Spleen (tissue), 7 donors: Measurements from ENCODE around the gene FGF8.
A peak's percentile ranks its signal among the peaks of the same experiment; 100 is the strongest.

Experiments used
- POLR2A ChIP-seq, 3 donors: fragments of 450-650 bp; IDR thresholded peaks; one replicate each; pipeline ENCODE4 v1.5.1; 2017; ENCODE audit warnings: antibody characterized with exemption in 3 of 3, mild to moderate bottlenecking in 1 of 3
- POLR2AphosphoS5 ChIP-seq, 3 donors: sonication (generic); formaldehyde crosslinking; IDR thresholded peaks; one replicate each; pipeline ENCODE4 v1.5.1; 2017; ENCODE audit warnings: antibody characterized with exemption in 3 of 3
- TF ChIP-seq, protein P1 (sequence below), 11 experiments: fragments of 200-600 bp in 7 of 11; fragments of 450-650 bp in 4 of 11; sonication (generic) in 4 of 11; IDR thresholded peaks in 8 of 11; conservative IDR thresholded peaks in 3 of 11; 1 replicate in 7 of 11; 2 replicates in 4 of 11; pipeline versions ENCODE4 v1.4.0 to v1.8.0; 2016 to 2021; ENCODE audit warnings: antibody characterized with exemption in 11 of 11, inconsistent platforms in 4 of 11, mild to moderate bottlenecking in 1 of 11
- donor health status: DM: no; HTN: no; CAD: no; lungs with moderate emphysema.
- donor health status: DM: no; HTN: no; CAD: no.
- donor health status: DM: no; HTN: no; CAD: no.

DNA sequence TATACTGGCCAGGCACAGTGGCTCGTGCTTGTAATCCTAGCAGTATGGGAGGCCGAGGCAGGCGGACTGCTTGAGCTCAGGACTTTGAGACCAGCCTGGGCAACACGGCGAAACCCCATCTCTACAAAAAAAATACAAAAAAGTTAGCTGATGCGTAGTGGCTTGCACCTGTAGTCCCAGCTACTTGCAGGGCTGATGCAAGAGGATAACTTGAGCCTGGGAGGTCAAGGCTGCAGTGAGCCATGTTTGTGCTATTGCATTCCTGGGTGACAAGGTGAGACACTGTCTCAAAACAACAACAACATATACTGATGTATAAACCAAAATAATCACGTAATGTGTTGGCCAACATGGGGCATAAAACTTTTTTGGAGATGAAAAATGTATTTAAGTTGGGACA lies 13.8 kb upstream of the FGF8 start:
- TF ChIP-seq POLR2A (IDR thresholded peaks at IDR 0.05) (no peak), POLR2AphosphoS5 (IDR thresholded peaks at IDR 0.05) (peak in 1 of 3 donors; percentile 27)
- TF ChIP-seq, protein P1, sequence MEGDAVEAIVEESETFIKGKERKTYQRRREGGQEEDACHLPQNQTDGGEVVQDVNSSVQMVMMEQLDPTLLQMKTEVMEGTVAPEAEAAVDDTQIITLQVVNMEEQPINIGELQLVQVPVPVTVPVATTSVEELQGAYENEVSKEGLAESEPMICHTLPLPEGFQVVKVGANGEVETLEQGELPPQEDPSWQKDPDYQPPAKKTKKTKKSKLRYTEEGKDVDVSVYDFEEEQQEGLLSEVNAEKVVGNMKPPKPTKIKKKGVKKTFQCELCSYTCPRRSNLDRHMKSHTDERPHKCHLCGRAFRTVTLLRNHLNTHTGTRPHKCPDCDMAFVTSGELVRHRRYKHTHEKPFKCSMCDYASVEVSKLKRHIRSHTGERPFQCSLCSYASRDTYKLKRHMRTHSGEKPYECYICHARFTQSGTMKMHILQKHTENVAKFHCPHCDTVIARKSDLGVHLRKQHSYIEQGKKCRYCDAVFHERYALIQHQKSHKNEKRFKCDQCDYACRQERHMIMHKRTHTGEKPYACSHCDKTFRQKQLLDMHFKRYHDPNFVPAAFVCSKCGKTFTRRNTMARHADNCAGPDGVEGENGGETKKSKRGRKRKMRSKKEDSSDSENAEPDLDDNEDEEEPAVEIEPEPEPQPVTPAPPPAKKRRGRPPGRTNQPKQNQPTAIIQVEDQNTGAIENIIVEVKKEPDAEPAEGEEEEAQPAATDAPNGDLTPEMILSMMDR (IDR thresholded peaks at IDR 0.05 in 8 of 11, conservative IDR thresholded peaks at IDR 0.05 in 3 of 11) = no peak
